Measurements from ENCODE around the gene PGAP1. TPM values are rescaled to one million over a fixed set of nuclear protein-coding genes. Genes with fewer than 3 reads are reported as not detected.

The PGAP1 gene
- total RNA-seq, 1 experiment from 2014 or later: 5.8 TPM

DNA sequence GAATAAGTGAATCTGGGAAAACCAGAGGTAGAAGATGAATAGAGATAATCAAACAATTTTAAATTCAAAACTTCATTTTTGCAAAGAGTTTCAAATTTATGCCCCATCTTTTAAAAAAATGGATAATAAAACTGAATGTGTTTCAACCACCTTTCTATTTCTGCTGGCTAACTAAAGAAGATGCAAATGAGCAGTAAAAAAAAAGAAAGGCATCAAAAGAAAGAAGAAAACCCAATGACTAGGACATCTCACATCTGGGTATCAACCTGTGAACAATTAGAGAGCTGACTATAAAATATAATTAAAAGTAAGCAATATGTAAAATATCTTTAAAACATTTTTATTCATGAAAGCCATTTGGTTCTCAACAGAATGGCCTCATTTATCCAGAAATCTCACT lies 2.5 kb downstream of the PGAP1 start:
- TF ChIP-seq, protein P1, sequence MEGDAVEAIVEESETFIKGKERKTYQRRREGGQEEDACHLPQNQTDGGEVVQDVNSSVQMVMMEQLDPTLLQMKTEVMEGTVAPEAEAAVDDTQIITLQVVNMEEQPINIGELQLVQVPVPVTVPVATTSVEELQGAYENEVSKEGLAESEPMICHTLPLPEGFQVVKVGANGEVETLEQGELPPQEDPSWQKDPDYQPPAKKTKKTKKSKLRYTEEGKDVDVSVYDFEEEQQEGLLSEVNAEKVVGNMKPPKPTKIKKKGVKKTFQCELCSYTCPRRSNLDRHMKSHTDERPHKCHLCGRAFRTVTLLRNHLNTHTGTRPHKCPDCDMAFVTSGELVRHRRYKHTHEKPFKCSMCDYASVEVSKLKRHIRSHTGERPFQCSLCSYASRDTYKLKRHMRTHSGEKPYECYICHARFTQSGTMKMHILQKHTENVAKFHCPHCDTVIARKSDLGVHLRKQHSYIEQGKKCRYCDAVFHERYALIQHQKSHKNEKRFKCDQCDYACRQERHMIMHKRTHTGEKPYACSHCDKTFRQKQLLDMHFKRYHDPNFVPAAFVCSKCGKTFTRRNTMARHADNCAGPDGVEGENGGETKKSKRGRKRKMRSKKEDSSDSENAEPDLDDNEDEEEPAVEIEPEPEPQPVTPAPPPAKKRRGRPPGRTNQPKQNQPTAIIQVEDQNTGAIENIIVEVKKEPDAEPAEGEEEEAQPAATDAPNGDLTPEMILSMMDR (IDR thresholded peaks at IDR 0.05; ENCODE audit: unreplicated experiment): no peak
- intact Hi-C loops (cut with micrococcal nuclease; ENCODE audit: unreplicated experiment): loop anchor here (5.0 kb wide), 1 partner anchor 72 kb away; no protein-coding TSS in a partner anchor
- no peaks in the 10 kb centered on the region for H3K9me3 Mint-ChIP-seq (ENCODE audit: low read depth, unreplicated experiment)
- no peak overlapping the region for H3K27ac Mint-ChIP-seq (ENCODE audit: unreplicated experiment)
- CTCF ChIA-PET: no interaction called here
- BruUV-seq (replicated peaks): no TSS peak
- no peak overlapping the region for H3K4me3 Mint-ChIP-seq (ENCODE audit: low read depth, unreplicated experiment)
- peaks cover 26% of the 10 kb centered on the region for H3K36me3 Mint-ChIP-seq (ENCODE audit: insufficient read depth, unreplicated experiment)
- no peak for DNase-seq
- H3K27me3 Mint-ChIP-seq (ENCODE audit: unreplicated experiment): no peaks in the 10 kb centered on the region
- H3K4me1 Mint-ChIP-seq (ENCODE audit: low read depth, unreplicated experiment): peaks cover 18% of the 10 kb centered on the region

DNA sequence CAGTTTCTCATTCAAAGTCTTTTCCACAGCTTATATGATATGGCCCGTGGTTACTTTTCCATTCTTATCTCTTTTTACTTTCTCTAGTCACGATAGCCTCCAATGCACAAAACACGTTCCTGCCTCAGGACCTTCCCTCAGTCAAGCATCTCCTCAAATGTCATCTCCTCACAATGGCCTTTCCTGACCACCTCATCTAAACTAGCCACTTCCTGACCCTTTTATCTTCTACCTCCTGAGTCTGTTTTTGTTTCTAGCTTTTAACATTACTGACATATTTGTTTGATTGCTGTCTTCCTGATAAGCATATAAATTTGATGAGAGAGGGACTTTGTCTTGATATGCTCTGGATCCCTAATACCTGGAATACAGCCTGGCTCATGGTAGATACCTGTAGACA lies 7.6 kb downstream of the PGAP1 start:
- CTCF ChIA-PET: no interaction called here
- intact Hi-C loops (cut with micrococcal nuclease; ENCODE audit: unreplicated experiment): no loop called here
- Mint-ChIP-seq H3K9me3 (ENCODE audit: low read depth, unreplicated experiment) (no peaks in the 10 kb centered on the region), H3K27me3 (ENCODE audit: unreplicated experiment) (no peaks in the 10 kb centered on the region), H3K4me3 (ENCODE audit: low read depth, unreplicated experiment) (no peak overlapping the region), H3K36me3 (ENCODE audit: insufficient read depth, unreplicated experiment) (no peaks in the 10 kb centered on the region), H3K27ac (ENCODE audit: unreplicated experiment) (no peak overlapping the region), H3K4me1 (ENCODE audit: low read depth, unreplicated experiment) (peaks cover 12% of the 10 kb centered on the region)
- BruUV-seq (replicated peaks): no TSS peak
- TF ChIP-seq, protein P1 (IDR thresholded peaks at IDR 0.05; ENCODE audit: unreplicated experiment): no peak
- DNase-seq: no peak

DNA sequence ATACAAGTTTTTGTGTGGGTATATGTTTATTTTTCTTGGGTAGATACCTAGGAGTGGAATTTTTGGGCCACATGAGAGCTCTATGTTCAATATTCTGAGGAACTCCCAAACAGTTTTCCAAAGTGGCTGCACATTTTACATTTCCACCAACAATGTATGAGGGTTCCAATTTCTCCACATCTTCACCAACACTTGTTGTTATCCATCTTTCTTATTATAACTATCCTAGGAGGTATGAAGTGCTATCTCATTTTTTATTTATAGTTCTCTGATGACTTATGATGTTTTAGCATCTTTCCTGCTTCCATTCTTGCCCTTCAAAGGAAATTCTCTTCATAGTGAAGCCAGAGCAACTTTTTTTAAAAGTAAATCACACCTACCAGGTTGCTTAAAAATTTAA lies 8.7 kb downstream of the PGAP1 start:
- TF ChIP-seq, protein P1 (IDR thresholded peaks at IDR 0.05; ENCODE audit: unreplicated experiment): no peak
- no TSS peak for BruUV-seq (replicated peaks)
- H3K27ac Mint-ChIP-seq (ENCODE audit: unreplicated experiment): no peak overlapping the region
- H3K4me1 Mint-ChIP-seq (ENCODE audit: low read depth, unreplicated experiment): peaks cover 12% of the 10 kb centered on the region
- DNase-seq: no peak
- CTCF ChIA-PET: interaction anchor here (0.5 kb wide), 1 partner anchor 439 kb away, joined by 6 read pairs; no protein-coding TSS in a partner anchor
- H3K27me3 Mint-ChIP-seq (ENCODE audit: unreplicated experiment): no peaks in the 10 kb centered on the region
- H3K36me3 Mint-ChIP-seq (ENCODE audit: insufficient read depth, unreplicated experiment): no peaks in the 10 kb centered on the region
- intact Hi-C loops (cut with micrococcal nuclease; ENCODE audit: unreplicated experiment): no loop called here
- no peaks in the 10 kb centered on the region for H3K9me3 Mint-ChIP-seq (ENCODE audit: low read depth, unreplicated experiment)
- no peak overlapping the region for H3K4me3 Mint-ChIP-seq (ENCODE audit: low read depth, unreplicated experiment)

DNA sequence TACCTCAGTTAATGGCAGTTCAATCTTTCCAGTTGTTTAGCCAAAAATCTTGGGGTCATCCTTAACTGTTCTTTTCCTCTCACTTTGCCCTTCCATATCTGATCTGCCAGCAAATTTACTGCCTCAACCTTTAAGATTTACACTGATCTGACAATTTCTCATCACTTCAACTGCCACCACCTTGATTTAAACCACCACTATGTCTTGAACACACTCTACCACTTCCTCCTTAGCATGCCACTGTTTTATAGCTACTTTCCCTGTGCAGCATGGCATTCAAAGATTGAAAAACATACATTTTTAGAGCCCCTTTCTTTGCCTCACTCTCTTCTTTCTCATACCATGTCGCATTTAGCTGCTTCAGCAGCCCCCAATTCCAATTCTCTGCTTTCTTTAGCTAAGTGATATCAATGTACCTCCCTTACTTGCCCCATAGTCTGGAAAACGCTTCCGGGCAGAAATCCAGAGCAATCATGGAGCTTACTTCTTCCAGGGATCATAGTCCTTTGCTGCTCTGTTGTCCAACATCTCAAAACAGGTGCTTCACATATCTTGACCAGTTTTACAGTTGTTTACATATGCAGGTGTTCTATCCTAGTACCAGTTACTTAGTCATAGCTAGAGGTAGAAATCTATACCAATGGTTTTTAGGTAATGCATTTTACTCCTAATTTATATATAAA lies 10.9 kb downstream of the PGAP1 start:
- Mint-ChIP-seq H3K27ac (ENCODE audit: unreplicated experiment) (no peak overlapping the region), H3K9me3 (ENCODE audit: low read depth, unreplicated experiment) (no peaks in the 10 kb centered on the region), H3K27me3 (ENCODE audit: unreplicated experiment) (no peaks in the 10 kb centered on the region), H3K4me3 (ENCODE audit: low read depth, unreplicated experiment) (no peak overlapping the region), H3K4me1 (ENCODE audit: low read depth, unreplicated experiment) (peaks cover 12% of the 10 kb centered on the region), H3K36me3 (ENCODE audit: insufficient read depth, unreplicated experiment) (no peaks in the 10 kb centered on the region)
- DNase-seq: no peak
- BruUV-seq (replicated peaks): no TSS peak
- intact Hi-C loops (cut with micrococcal nuclease; ENCODE audit: unreplicated experiment): no loop called here
- TF ChIP-seq, protein P1 (IDR thresholded peaks at IDR 0.05; ENCODE audit: unreplicated experiment): no peak
- CTCF ChIA-PET: no interaction called here

Data from Calu3 (cell line).